Activated CD4-positive, alpha-beta T cell treated with anti-CD3 and anti-CD28 coated beads, Interleukin-2, amount 50 U/mL, for 1 hour (primary cell): ENCODE measurements around the gene CTIF.
A peak's percentile ranks its signal among the peaks of the same experiment; 100 is the strongest.
"Not testable (repeated sequence)": the region's sequence is repeated elsewhere in the genome, so short reads cannot be mapped to it uniquely, and the experiment has no call there.

Experiments
- DNase-seq: peaks from one replicate; pipeline ENCODE4 v3.0.0-alpha.2; 2020

Gene CTIF

DNA sequence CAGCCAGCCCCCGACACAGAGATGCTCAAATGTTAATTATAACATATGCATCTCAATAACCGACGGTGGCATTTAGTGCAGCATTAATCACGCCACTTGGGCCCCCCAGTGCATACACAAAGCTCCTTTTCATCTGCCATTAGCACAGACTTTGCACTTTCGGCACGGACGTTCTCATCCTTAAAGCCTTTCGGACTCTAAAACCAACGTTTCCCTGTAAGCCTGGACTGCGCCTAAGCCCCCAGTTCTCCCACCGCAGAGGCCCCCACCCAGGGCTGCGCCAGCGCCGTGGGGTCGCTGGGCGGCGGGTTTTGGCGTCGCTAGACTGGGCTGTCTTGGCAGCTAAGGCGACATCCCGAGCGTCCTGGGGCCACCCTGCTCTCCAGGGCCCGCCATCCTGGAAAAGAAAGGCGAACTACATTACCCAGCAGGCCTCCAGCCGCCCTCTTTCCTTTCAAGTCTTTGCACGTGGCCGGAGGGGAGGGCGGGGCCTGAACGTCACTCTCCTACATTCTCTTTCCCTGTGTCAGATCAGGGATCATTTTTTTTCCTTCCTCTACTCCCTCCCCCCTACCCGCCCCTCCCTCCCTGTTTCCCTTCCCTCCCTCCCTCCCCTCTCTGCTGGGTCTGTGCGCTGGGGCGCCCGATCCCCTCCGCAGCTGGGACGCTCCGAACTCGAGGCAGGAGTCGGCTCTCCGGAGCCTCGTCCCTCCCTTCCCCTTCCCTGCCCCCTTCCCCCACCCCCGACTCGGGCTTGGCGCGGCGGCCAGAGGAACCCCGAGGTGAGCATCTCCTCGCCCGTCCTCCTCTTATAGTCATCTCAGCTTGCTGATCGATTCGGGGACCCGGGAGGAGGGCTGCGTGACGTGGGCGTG is at the start of gene CTIF:
Gene CTIF (plus strand): TSS at position 501 of the 875 bp plus-strand sequence. CDS start 80,535 bp downstream, outside the sequence.
- peak; percentile 49 for DNase-seq

DNA sequence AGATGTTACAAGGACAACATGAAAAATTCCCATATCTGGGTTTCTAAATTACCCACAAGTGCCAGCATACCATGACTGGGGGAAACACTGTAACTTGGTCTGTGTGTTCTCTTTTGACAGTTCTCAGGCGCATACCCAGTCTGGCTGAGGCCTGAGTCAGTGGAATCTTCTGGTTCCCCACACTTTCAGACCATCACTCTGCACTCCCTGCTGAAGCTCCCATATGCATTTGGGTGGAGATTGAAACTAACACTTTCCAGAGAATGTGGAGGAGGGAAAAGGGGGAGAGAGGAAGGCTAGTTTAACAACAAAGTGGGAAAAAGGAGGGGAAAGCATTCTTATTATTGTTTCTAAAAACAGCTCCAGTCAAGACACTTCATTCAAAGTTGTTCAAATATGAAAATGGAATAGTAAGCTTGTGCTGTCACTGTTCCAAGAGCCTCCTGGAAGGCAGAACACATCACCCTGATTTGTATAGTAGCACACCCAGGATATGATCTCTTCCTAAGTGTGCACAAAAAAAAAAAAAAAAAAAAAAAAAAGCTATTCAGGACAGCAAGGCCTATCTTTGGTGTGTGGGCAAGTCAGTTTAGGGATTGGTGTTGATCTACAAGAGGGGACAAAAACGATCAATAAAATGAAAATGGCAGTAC is 48.1 kb upstream of the CTIF start:
- no peak for DNase-seq

DNA sequence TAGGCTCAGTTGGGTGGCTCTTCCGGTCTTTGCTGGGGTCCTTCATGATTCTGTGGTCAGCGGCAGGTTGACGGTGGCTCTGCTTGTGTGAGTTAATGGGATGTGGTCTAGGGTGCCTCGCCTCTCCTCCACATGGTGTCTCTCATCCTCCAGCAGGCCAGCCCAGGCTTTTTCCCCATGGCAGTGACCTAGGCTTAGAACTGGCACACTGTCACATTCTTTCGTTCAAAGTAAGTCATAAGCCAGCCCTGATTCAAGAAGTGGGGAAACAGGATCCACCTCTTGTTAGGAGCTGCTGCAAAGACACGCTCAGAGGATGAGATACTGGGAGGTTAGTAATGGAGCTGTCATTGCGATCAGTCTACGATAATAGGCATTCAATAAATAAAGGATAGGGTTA is 46.0 kb upstream of the CTIF start:
- no peak for DNase-seq

DNA sequence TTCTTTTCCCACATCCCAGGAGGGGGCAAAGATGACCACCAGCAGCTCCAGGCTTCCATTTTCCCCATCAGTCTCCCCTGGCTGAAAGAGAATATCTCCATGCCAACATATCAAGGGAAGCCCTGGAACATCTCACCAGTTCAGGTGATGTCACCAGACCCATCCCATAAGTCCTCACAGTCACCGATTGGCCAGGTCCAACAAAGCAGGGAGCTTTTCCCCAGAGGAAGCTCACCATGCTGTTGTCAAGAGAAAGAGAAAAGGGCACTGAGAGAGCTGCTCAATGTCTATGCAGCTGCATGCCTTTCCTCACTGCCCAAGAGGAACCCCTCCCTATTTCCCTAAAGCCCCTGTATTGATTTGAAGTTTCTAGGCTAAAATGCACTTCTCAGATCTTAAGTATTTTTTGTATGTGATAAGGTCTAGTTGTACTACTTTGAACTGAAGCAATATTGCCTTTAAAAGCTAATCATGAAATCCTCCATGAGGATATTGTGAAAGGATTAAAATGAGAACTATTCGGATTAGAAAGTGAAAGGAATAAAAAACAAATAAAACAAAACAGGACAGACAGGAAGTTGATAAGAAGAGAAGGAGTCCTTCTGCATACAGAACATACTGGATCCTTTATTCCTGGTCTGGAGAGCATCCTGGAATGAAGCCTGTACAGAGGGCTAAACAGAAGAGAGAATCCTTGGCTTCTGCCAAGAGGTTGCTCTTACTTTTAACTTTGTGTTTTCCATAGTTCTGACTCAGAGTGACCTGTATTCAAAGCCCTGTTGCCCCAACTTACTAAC is 45.2 kb upstream of the CTIF start:
- no peak for DNase-seq

GRCh38 chr18:48497863-48498262 is 41.0 kb upstream of the CTIF start:
- DNase-seq, result no peak

- no peak for DNase-seq
Observed at GRCh38 chr18:48500517-48500916, 38.3 kb upstream of the CTIF start.

GRCh38 chr18:48502906-48503305 is 35.9 kb upstream of the CTIF start:
- no peak for DNase-seq

GRCh38 chr18:48504819-48505218 is 34.0 kb upstream of the CTIF start:
- DNase-seq, result no peak

- DNase-seq, result not testable (repeated sequence)
Observed at GRCh38 chr18:48506983-48507568, 31.8 kb upstream of the CTIF start.

- not testable (repeated sequence) for DNase-seq
Observed at GRCh38 chr18:48512498-48512897, 26.3 kb upstream of the CTIF start.

DNA sequence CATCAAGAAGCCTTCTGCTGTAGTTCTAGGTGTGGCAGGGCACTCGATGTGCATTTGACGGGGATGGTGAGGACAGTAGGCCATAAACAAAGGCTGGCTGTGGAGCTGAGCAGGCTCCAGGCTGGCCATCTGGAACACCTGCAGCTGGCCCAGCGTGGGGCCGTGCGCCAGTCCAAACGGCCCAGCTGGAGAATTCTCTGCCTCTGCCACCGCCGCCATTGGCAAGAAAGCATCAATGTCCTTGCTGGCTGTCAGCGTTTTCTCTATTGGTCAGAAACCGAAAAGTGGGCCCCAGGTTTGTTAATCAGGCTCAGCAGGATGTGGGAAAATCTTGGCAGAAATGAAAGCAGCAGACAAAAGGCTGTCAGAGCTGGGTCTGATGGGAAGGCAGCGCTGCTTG is 24.0 kb upstream of the CTIF start:
- DNase-seq, result no peak

DNA sequence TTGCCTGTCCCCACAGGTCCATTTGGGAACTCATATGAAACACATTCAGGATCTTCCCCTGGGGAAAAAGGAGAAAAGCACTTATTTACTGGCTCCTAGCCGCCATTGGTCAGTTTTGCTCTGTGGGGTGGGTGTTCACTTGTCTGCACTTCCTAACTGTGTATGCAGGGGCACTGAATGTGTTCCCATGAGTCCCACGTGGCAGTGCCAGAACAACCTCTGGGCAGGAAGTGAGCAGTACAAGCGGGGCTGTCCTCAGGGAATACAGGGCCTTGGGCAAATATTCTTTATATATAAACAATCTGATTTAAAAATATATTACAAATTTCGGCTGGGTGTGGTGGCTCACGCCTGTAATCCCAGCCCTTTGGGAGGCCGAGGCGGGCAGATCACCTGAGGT is 21.8 kb upstream of the CTIF start:
- DNase-seq, result no peak

DNA sequence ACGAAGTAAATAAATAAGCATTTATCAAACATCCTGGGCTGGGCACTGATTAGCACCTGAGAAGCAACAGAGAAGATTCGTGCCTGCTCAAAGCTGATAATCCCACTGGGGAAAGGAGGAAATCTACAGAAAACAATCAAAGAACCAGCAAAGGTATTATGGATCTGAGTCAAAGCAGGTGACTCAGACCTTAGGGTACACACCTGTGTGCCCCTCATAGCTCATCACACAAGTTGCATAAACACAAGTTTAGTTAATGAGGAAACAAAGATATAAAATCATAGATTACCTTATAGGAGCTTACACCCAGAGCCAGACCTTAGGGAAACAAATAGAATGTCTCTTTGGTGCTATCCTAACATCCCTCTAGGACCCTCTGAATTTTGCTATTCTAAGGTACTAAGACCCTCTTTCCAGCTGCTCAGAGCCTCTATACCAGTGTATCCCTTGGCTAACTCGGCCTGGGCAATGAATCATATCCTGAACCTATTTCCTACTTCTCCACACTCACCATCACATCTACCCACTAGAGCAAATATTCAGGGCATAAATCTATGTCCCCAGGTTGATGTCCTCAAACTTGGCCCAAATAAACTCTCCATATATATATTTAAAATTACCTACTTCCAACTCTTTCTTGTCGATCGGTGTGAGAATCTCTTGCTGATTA is 19.3 kb upstream of the CTIF start:
- DNase-seq, result no peak

DNA sequence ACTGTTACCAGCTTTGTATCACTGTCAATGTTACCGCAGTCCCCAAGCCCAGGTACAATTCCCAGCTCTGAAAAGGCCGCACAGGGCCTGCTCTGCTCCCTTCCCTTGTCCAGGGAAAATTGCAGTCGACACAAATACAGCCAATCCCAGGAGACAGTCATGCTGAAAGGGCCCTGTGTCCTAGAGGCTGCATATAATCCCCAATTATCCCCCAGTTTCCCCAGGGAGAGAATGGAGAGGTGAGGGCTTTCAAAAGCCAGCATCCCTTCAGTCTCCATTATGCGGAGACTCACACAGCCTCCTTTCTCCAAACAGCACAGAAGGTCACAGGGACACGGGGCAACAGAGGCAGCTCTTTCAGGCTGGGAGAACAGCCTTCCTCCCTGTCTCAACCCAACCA is 17.1 kb upstream of the CTIF start:
- DNase-seq, result no peak

DNA sequence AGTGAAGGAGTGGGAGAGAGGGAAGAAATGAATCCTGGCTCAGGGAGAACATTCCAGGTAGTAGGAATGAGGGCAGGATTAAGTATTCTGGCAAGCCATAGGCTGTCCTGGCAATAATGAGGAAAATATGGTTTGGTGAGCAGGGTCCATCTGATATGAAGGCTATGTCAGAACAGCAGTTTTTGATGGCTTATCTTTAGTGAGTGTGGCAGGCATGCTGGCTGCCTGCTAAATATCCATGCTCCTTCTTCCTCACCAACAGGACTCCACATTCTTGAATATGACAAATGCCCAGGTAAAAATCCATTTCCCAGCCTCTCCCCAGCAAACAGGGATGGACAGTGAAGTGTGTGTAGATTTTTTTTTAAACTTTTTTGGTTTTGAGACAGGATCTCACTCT is 13.2 kb upstream of the CTIF start:
- no peak for DNase-seq

GRCh38 chr18:48527461-48527860 is 11.4 kb upstream of the CTIF start:
- no peak for DNase-seq

- DNase-seq, result no peak
Observed at GRCh38 chr18:48528861-48529260, 10.0 kb upstream of the CTIF start.

DNA sequence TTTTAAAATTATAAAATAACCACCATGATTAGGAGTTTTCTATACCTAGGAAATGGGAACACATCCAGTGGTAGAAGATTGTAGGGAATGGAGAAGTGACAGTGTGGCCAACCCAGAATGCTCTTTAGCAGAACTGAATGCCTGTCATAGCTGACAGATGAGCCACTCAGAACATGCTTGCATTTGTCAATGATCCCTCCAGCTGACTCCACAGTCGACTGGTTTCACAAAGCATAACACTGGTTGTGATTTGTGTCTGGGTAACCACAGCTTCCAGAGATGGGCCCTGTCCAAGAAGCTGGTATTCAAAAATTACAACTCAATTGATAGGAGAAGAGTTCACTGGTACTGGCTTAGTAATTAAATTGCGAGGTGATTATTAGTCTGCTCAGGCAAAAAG is 9.0 kb upstream of the CTIF start:
- no peak for DNase-seq

DNA sequence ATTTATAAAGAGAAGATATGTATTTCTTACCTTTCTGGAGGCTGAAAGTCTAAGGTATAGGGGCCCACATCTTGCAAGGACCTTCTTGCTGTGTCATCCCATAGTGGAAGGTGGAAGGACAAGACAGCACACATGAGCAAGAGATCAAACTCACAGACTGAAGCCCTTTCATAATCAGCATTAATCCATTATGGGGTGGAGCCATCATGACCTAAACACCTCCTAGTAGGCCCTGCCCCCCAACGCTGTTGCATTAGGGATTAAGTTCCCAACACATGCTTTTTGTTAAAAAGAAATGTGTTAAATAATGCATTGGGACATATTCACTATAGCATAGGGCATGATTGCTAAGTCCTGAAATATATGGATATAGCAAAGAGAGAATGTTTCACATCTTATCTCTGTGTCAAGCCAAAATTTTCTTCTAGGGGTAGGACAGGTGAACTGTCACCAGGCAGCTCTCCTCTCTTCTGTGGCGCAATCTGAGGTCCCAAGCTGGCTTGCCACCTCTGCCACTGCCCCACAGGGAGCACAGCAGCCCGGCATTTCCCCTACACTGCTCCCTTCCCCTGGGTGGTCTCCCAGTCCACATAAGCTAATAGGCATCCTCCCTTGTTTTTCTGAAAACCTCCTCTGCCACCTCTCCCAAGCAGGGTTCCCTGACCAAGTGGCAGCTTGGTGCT is 8.3 kb upstream of the CTIF start:
- no peak for DNase-seq

DNA sequence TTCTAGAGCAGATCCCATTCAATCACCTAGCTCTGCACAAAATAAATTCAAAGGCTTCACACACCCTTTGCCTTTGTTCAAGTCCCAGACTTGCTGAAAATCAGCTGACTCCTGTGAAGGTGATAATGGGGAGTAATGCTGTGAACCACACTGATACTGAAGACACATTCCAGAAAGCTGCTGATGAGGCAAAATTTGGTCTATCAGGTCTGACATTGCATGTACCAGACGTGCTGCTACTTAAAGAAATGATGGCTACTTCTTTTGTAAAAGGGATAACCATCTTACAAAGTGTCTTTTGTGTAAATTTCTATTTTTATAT is 7.8 kb upstream of the CTIF start:
- no peak for DNase-seq

DNA sequence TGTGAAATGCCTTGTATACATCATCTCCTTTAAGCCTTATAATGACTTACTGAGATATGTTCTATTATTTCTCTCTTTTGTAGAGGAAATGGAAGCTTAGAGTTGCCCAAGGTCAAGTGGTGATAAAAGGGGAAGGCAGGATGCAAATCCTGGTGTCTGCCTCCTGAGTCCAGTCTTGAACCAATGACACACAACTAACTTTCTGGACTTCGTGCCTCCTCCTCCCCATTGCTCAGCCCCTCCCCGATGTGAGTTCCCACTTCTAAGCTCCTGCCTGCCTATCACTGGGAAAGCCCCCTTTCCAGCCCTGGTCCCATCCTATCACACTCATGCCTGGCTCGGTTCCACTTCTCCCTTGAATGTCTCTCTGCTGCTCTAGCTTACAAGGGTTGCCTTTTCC is 6.9 kb upstream of the CTIF start:
- DNase-seq, result no peak
